Right kidney (tissue), 1 donor: Measurements from ENCODE around the gene KCNQ1OT1.

ENCODE experiments used
- DNase-seq: peaks from one replicate; pipeline ENCODE4 v3.0.0-alpha.2; 2016

Gene KCNQ1OT1

GRCh38 chr11:2669634-2670469 is 29.9 kb downstream of the KCNQ1OT1 start:
- no peak for DNase-seq

GRCh38 chr11:2668876-2669275 is 30.9 kb downstream of the KCNQ1OT1 start:
- no peak for DNase-seq

- no peak for DNase-seq
Observed at GRCh38 chr11:2667940-2668339, 31.9 kb downstream of the KCNQ1OT1 start.

- DNase-seq: no peak
Observed at GRCh38 chr11:2666828-2667570, 32.8 kb downstream of the KCNQ1OT1 start.

GRCh38 chr11:2666401-2666741 is 33.4 kb downstream of the KCNQ1OT1 start:
- no peak for DNase-seq

- no peak for DNase-seq
Observed at GRCh38 chr11:2665526-2666400, 34.0 kb downstream of the KCNQ1OT1 start.

- DNase-seq: no peak
Observed at GRCh38 chr11:2664791-2665525, 34.8 kb downstream of the KCNQ1OT1 start.

- DNase-seq: no peak
Observed at GRCh38 chr11:2664376-2664775, 35.4 kb downstream of the KCNQ1OT1 start.

- no peak for DNase-seq
Observed at GRCh38 chr11:2663915-2664314, 35.9 kb downstream of the KCNQ1OT1 start.

- no peak for DNase-seq
Observed at GRCh38 chr11:2663506-2663905, 36.3 kb downstream of the KCNQ1OT1 start.

- DNase-seq: no peak
Observed at GRCh38 chr11:2662430-2663299, 37.1 kb downstream of the KCNQ1OT1 start.

- DNase-seq: no peak
Observed at GRCh38 chr11:2662024-2662312, 37.8 kb downstream of the KCNQ1OT1 start.

- no peak for DNase-seq
Observed at GRCh38 chr11:2661173-2662023, 38.4 kb downstream of the KCNQ1OT1 start.

- DNase-seq: no peak
Observed at GRCh38 chr11:2660357-2660939, 39.3 kb downstream of the KCNQ1OT1 start.

- DNase-seq: no peak
Observed at GRCh38 chr11:2657697-2658284, 42.0 kb downstream of the KCNQ1OT1 start.

GRCh38 chr11:2656859-2657258 is 42.9 kb downstream of the KCNQ1OT1 start:
- no peak for DNase-seq

- no peak for DNase-seq
Observed at GRCh38 chr11:2655834-2656622, 43.8 kb downstream of the KCNQ1OT1 start.

GRCh38 chr11:2655016-2655719 is 44.6 kb downstream of the KCNQ1OT1 start:
- DNase-seq: no peak
